HepG2 (cell line): ENCODE results near the gene C14orf93. TPM values are rescaled to one million over a fixed set of nuclear protein-coding genes. Genes with fewer than 3 reads are reported as not detected.

Experiments used
- ATM ChIP-seq: fragments of 450-650 bp; IDR thresholded peaks from 2 replicates; pipeline ENCODE4 v1.7.1; 2017; ENCODE audit warnings: mild to moderate bottlenecking, borderline replicate concordance
- GATA4 ChIP-seq: sonication (generic); IDR thresholded peaks from 2 replicates; pipeline ENCODE4 v1.6.1; 2016; ENCODE audit warnings: antibody characterized with exemption, low read depth, borderline replicate concordance
- HNF4A ChIP-seq: sonication (generic); formaldehyde crosslinking; IDR thresholded peaks from 2 replicates; pipeline ENCODE4 v1.4.0; 2020; ENCODE audit warnings: missing genetic modification reagents
- MXI1 ChIP-seq: IDR thresholded peaks from 3 replicates; pipeline ENCODE4 v1.6.1; 2012; ENCODE audit warnings: low read depth, low read length, inconsistent platforms, borderline replicate concordance
- NCOA5 ChIP-seq: sonication (generic); formaldehyde crosslinking; IDR thresholded peaks from 2 replicates; pipeline ENCODE4 v1.4.0; 2020; ENCODE audit warnings: missing genetic modification reagents
- NFKB2 ChIP-seq: sonication (generic); formaldehyde crosslinking; IDR thresholded peaks from 2 replicates; pipeline ENCODE4 v1.4.0; 2020; ENCODE audit warnings: missing genetic modification reagents, borderline replicate concordance
- YEATS4 ChIP-seq: sonication (generic); formaldehyde crosslinking; IDR thresholded peaks from 2 replicates; pipeline ENCODE4 v1.4.0; 2020; ENCODE audit warnings: missing genetic modification reagents, borderline replicate concordance
- ZNF101 ChIP-seq: sonication (generic); formaldehyde crosslinking; IDR thresholded peaks from 2 replicates; pipeline ENCODE4 v1.4.0; 2020; ENCODE audit warnings: mild to moderate bottlenecking, low read depth, missing genetic modification reagents, borderline replicate concordance
- ZNF207 ChIP-seq: fragments of 450-650 bp; IDR thresholded peaks from 2 replicates; pipeline ENCODE4 v1.6.1; 2016; ENCODE audit warnings: antibody characterized with exemption, borderline replicate concordance
- ZNF33B ChIP-seq: sonication (generic); formaldehyde crosslinking; IDR thresholded peaks from 2 replicates; pipeline ENCODE4 v1.5.1; 2020; ENCODE audit warnings: mild to moderate bottlenecking, missing genetic modification reagents
- ZNF709 ChIP-seq: sonication (generic); formaldehyde crosslinking; IDR thresholded peaks from 2 replicates; pipeline ENCODE4 v1.5.0; 2020; ENCODE audit warnings: mild to moderate bottlenecking, missing genetic modification reagents
- ZSCAN20 ChIP-seq: sonication (generic); formaldehyde crosslinking; IDR thresholded peaks from 2 replicates; pipeline ENCODE4 v1.4.0; 2020; ENCODE audit warnings: missing genetic modification reagents, mild to moderate bottlenecking, borderline replicate concordance
- ZSCAN30 ChIP-seq: sonication (generic); formaldehyde crosslinking; IDR thresholded peaks from 2 replicates; pipeline ENCODE4 v1.5.0; 2020; ENCODE audit warnings: mild to moderate bottlenecking, missing genetic modification reagents
- polyA plus RNA-seq, 8 experiments: library from polyadenylated mRNA; depleted of rRNA in 3 of 8; stranded (reverse) in 7 of 8; unstranded in 1 of 8; fragments of >200 nt; fragmentation: Illumina TruSeq in 4 of 8; extraction: Trizol in 4 of 8; gene quantifications; 2 replicates each; pipeline versions ENCODE4 v1.2.1 to v1.2.3, GENCODE V29; 2011 to 2016; ENCODE audit warnings: low read depth in 4 of 8, missing spikeins in 1 of 8, mixed read lengths in 1 of 8; ENCODE audit not compliant: insufficient read depth in 1 of 8
- total RNA-seq, 5 experiments: library from RNA; depleted of rRNA; stranded (reverse); fragments of >200 nt; fragmentation: Illumina TruSeq; extraction: Trizol; gene quantifications; 2 replicates each; pipeline ENCODE4 v1.2.3, GENCODE V29; 2016; ENCODE audit warnings: low read depth in 1 of 5
- TF ChIP-seq, protein P1 (sequence below): sonication (generic); formaldehyde crosslinking; IDR thresholded peaks from 2 replicates; pipeline ENCODE4 v1.4.0; 2020; ENCODE audit warnings: missing genetic modification reagents
- TF ChIP-seq, protein P2 (sequence below): sonication (generic); formaldehyde crosslinking; IDR thresholded peaks from 2 replicates; pipeline ENCODE4 v1.8.1; 2023; ENCODE audit warnings: mild to moderate bottlenecking, inconsistent platforms, moderate library complexity, missing genetic modification reagents, borderline replicate concordance
- TF ChIP-seq, protein P3 (sequence below), 2 experiments: sonication (generic) in 1 of 2; formaldehyde crosslinking in 1 of 2; IDR thresholded peaks; 2 replicates each; pipeline versions ENCODE4 v1.4.0 to v1.6.1; 2018 to 2020; ENCODE audit warnings: missing genetic modification reagents in 2 of 2, borderline replicate concordance in 1 of 2, low read depth in 1 of 2, mild to moderate bottlenecking in 1 of 2, missing biosample characterization in 1 of 2
- TF ChIP-seq, protein P4 (sequence below): sonication (generic); formaldehyde crosslinking; conservative IDR thresholded peaks from 2 replicates; pipeline ENCODE4 v1.4.0; 2020; ENCODE audit warnings: missing genetic modification reagents

C14orf93 gene
- total and polyA plus RNA-seq, 2 of the 13 experiments (the other 11 are each of a cell fraction or from before 2014, with no cell fraction given) = 11.4 to 22.5 TPM

DNA sequence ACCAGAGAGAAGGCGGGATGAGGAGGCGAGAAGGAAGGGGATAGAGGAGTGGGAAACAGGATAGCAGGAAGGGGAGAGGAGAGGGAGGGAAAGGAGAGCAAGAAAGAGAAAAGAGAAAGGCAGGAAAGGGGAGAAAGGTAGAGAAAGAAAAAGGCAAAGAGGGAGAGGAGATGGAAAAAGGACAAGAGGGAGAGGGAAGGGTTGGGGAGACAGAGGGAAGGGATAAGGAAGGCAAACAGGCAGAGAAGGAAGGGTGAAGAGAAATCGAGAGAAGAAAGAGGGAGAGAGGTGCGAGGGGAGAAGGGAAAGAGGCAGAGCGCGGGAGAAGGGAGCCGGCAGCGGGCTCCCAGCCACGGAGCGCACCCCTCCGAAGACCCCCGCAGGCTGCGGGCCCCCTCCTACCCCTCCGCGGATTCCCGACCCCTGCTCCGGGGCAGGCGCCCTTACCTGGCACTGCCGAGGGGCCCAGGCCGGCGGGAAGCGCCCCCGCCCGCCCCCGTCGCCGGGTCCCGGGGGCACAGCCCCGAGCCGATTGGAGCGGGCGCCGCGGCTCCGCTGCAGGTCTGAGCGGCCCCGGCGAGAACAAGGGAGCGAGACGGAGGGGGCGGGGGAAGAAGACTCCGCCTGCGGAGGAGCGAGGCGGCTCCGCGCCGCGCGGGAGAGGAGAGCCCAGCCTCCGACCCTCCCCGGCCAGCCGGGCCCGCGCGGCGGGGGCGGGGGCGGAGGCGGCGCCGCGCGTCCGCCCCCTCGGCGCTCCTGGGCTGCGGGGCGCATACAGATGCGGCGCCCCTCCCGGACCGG is 47.2 kb upstream of the C14orf93 start, which contains the start of gene CDH24 (continued):
- TF ChIP-seq, protein P1, sequence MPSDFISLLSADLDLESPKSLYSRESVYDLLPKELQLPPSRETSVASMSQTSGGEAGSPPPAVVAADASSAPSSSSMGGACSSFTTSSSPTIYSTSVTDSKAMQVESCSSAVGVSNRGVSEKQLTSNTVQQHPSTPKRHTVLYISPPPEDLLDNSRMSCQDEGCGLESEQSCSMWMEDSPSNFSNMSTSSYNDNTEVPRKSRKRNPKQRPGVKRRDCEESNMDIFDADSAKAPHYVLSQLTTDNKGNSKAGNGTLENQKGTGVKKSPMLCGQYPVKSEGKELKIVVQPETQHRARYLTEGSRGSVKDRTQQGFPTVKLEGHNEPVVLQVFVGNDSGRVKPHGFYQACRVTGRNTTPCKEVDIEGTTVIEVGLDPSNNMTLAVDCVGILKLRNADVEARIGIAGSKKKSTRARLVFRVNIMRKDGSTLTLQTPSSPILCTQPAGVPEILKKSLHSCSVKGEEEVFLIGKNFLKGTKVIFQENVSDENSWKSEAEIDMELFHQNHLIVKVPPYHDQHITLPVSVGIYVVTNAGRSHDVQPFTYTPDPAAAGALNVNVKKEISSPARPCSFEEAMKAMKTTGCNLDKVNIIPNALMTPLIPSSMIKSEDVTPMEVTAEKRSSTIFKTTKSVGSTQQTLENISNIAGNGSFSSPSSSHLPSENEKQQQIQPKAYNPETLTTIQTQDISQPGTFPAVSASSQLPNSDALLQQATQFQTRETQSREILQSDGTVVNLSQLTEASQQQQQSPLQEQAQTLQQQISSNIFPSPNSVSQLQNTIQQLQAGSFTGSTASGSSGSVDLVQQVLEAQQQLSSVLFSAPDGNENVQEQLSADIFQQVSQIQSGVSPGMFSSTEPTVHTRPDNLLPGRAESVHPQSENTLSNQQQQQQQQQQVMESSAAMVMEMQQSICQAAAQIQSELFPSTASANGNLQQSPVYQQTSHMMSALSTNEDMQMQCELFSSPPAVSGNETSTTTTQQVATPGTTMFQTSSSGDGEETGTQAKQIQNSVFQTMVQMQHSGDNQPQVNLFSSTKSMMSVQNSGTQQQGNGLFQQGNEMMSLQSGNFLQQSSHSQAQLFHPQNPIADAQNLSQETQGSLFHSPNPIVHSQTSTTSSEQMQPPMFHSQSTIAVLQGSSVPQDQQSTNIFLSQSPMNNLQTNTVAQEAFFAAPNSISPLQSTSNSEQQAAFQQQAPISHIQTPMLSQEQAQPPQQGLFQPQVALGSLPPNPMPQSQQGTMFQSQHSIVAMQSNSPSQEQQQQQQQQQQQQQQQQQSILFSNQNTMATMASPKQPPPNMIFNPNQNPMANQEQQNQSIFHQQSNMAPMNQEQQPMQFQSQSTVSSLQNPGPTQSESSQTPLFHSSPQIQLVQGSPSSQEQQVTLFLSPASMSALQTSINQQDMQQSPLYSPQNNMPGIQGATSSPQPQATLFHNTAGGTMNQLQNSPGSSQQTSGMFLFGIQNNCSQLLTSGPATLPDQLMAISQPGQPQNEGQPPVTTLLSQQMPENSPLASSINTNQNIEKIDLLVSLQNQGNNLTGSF = peak; percentile 42; the same call in 1 of the 2 replicates
- TF ChIP-seq NCOA5 (CRISPR knock-in tag) = no peak
- TF ChIP-seq ZNF207 = no peak
- TF ChIP-seq ZSCAN30 = no peak
- TF ChIP-seq ZNF33B (CRISPR knock-in tag) = no peak
- no peak for TF ChIP-seq ZSCAN20 (CRISPR knock-in tag)
- TF ChIP-seq ZNF709 (CRISPR knock-in tag) = no peak
- TF ChIP-seq NFKB2 (CRISPR knock-in tag) = no peak
- TF ChIP-seq YEATS4 = no peak
- no peak for TF ChIP-seq HNF4A (CRISPR knock-in tag)
- TF ChIP-seq, protein P2, sequence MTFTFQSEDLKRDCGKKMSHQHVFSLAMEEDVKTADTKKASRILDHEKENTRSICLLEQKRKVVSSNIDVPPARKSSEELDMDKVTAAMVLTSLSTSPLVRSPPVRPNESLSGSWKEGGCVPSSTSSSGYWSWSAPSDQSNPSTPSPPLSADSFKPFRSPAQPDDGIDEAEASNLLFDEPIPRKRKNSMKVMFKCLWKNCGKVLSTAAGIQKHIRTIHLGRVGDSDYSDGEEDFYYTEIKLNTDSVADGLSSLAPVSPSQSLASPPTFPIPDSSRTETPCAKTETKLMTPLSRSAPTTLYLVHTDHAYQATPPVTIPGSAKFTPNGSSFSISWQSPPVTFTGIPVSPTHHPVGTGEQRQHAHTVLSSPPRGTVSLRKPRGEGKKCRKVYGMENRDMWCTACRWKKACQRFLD (CRISPR knock-in tag) = no peak
- TF ChIP-seq, protein P3, sequence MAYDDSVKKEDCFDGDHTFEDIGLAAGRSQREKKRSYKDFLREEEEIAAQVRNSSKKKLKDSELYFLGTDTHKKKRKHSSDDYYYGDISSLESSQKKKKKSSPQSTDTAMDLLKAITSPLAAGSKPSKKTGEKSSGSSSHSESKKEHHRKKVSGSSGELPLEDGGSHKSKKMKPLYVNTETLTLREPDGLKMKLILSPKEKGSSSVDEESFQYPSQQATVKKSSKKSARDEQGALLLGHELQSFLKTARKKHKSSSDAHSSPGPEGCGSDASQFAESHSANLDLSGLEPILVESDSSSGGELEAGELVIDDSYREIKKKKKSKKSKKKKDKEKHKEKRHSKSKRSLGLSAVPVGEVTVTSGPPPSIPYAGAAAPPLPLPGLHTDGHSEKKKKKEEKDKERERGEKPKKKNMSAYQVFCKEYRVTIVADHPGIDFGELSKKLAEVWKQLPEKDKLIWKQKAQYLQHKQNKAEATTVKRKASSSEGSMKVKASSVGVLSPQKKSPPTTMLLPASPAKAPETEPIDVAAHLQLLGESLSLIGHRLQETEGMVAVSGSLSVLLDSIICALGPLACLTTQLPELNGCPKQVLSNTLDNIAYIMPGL (CRISPR knock-in tag; IDR thresholded peaks at IDR 0.05; ENCODE audit: borderline replicate concordance in 1 of 2, low read depth in 1 of 2) = no peak
- no peak for TF ChIP-seq GATA4
- TF ChIP-seq ATM = peak; percentile 81; the same call in 1 of the 2 replicates
- no peak for TF ChIP-seq ZNF101 (CRISPR knock-in tag)
- TF ChIP-seq, protein P4, sequence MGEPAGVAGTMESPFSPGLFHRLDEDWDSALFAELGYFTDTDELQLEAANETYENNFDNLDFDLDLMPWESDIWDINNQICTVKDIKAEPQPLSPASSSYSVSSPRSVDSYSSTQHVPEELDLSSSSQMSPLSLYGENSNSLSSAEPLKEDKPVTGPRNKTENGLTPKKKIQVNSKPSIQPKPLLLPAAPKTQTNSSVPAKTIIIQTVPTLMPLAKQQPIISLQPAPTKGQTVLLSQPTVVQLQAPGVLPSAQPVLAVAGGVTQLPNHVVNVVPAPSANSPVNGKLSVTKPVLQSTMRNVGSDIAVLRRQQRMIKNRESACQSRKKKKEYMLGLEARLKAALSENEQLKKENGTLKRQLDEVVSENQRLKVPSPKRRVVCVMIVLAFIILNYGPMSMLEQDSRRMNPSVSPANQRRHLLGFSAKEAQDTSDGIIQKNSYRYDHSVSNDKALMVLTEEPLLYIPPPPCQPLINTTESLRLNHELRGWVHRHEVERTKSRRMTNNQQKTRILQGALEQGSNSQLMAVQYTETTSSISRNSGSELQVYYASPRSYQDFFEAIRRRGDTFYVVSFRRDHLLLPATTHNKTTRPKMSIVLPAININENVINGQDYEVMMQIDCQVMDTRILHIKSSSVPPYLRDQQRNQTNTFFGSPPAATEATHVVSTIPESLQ (CRISPR knock-in tag) = no peak
- no peak for TF ChIP-seq MXI1
